SK-N-SH treated with all-trans-retinoic acid at 6 μM for 48 hours (cell line): ENCODE results near the gene CHSY1.

Source experiments
- ATAC-seq: fragments of 200-7000 bp; cut with Tn5 transposase; 3 replicates; pipeline ENCODE4 v1.9.1; 2020; ENCODE audit warnings: mild to moderate bottlenecking, moderate library complexity
- ARNTL ChIP-seq: fragments of 450-650 bp; formaldehyde crosslinking; IDR thresholded peaks from 2 replicates; pipeline ENCODE4 v1.5.0; 2020; ENCODE audit warnings: low read depth, mild to moderate bottlenecking, moderate library complexity, borderline replicate concordance
- BACH2 ChIP-seq: fragments of 250-450 bp; sonication (Bioruptor Pico); IDR thresholded peaks from 2 replicates; pipeline ENCODE4 v1.9.0; 2021; ENCODE audit warnings: mild to moderate bottlenecking, borderline replicate concordance
- CSDC2 ChIP-seq: fragments of 250-450 bp; sonication (Bioruptor Pico); IDR thresholded peaks from 2 replicates; pipeline ENCODE4 v1.5.0; 2020; ENCODE audit warnings: mild to moderate bottlenecking, moderate library complexity
- ISL1 ChIP-seq: fragments of 250-450 bp; sonication (Bioruptor Pico); IDR thresholded peaks from 2 replicates; pipeline ENCODE4 v2.1.2; 2022; ENCODE audit warnings: mild to moderate bottlenecking, moderate library complexity
- OSR1 ChIP-seq: fragments of 250-450 bp; sonication (Bioruptor Pico); IDR thresholded peaks from 2 replicates; pipeline ENCODE4 v1.8.0; 2022; ENCODE audit warnings: moderate library complexity, mild to moderate bottlenecking, inconsistent platforms
- PPARA ChIP-seq: fragments of 250-450 bp; sonication (Bioruptor Pico); IDR thresholded peaks from 2 replicates; pipeline ENCODE4 v1.5.0; 2020; ENCODE audit warnings: mild to moderate bottlenecking, borderline replicate concordance
- RARB ChIP-seq: fragments of 250-450 bp; sonication (Bioruptor Pico); IDR thresholded peaks from 2 replicates; pipeline ENCODE4 v1.8.0; 2021; ENCODE audit warnings: mild to moderate bottlenecking, moderate library complexity
- SNAI2 ChIP-seq: fragments of 250-450 bp; sonication (Bioruptor Pico); IDR thresholded peaks from 2 replicates; pipeline ENCODE4 v1.5.0; 2020; ENCODE audit warnings: mild to moderate bottlenecking, moderate library complexity
- TCF4 ChIP-seq: fragments of 250-450 bp; sonication (Bioruptor Pico); IDR thresholded peaks from 2 replicates; pipeline ENCODE4 v1.8.0; 2021; ENCODE audit warnings: mild to moderate bottlenecking, moderate library complexity, borderline replicate concordance
- TOX ChIP-seq: fragments of 250-450 bp; sonication (Bioruptor Pico); IDR thresholded peaks from 2 replicates; pipeline ENCODE4 v1.8.0; 2021; ENCODE audit warnings: mild to moderate bottlenecking, moderate library complexity, borderline replicate concordance
- ZC3H10 ChIP-seq: fragments of 250-450 bp; sonication (Bioruptor Pico); IDR thresholded peaks from 2 replicates; pipeline ENCODE4 v1.5.1; 2021; ENCODE audit warnings: mild to moderate bottlenecking, moderate library complexity
- ZFP3 ChIP-seq: fragments of 250-450 bp; sonication (Bioruptor Pico); IDR thresholded peaks from 2 replicates; pipeline ENCODE4 v1.5.0; 2020; ENCODE audit warnings: mild to moderate bottlenecking, moderate library complexity
- ZFP30 ChIP-seq: fragments of 450-650 bp; formaldehyde crosslinking; IDR thresholded peaks from 2 replicates; pipeline ENCODE4 v1.5.0; 2022; ENCODE audit warnings: mild to moderate bottlenecking, moderate library complexity
- ZNF565 ChIP-seq: fragments of 450-650 bp; formaldehyde crosslinking; conservative IDR thresholded peaks from 2 replicates; pipeline ENCODE4 v1.5.0; 2020; ENCODE audit warnings: low read depth, mild to moderate bottlenecking, moderate library complexity
- ZNF70 ChIP-seq: fragments of 450-650 bp; formaldehyde crosslinking; IDR thresholded peaks from 2 replicates; pipeline ENCODE4 v1.5.0; 2020; ENCODE audit warnings: mild to moderate bottlenecking, moderate library complexity
- ZNF8 ChIP-seq: fragments of 450-650 bp; formaldehyde crosslinking; IDR thresholded peaks from 2 replicates; pipeline ENCODE4 v1.5.0; 2020; ENCODE audit warnings: mild to moderate bottlenecking, moderate library complexity
- TF ChIP-seq, protein P1 (sequence below): fragments of 250-450 bp; sonication (Bioruptor Pico); IDR thresholded peaks from 2 replicates; pipeline ENCODE4 v1.5.1; 2020; ENCODE audit warnings: low read depth, mild to moderate bottlenecking, moderate library complexity
- TF ChIP-seq, protein P2 (sequence below): fragments of 250-450 bp; sonication (Bioruptor Pico); IDR thresholded peaks from 2 replicates; pipeline ENCODE4 v1.5.1; 2021; ENCODE audit warnings: mild to moderate bottlenecking, moderate library complexity
- TF ChIP-seq, protein P3 (sequence below): fragments of 250-450 bp; sonication (Bioruptor Pico); IDR thresholded peaks from 2 replicates; pipeline ENCODE4 v1.8.0; 2020; ENCODE audit warnings: mild to moderate bottlenecking, moderate library complexity, borderline replicate concordance
- TF ChIP-seq, protein P4 (sequence below): fragments of 250-450 bp; sonication (Bioruptor Pico); IDR thresholded peaks from 2 replicates; pipeline ENCODE4 v1.5.0; 2020; ENCODE audit warnings: mild to moderate bottlenecking, moderate library complexity
- TF ChIP-seq, protein P5 (sequence below): fragments of 250-450 bp; sonication (Bioruptor Pico); IDR thresholded peaks from 2 replicates; pipeline ENCODE4 v1.8.0; 2021; ENCODE audit warnings: low read depth, mild to moderate bottlenecking, moderate library complexity, borderline replicate concordance

CHSY1 gene

DNA sequence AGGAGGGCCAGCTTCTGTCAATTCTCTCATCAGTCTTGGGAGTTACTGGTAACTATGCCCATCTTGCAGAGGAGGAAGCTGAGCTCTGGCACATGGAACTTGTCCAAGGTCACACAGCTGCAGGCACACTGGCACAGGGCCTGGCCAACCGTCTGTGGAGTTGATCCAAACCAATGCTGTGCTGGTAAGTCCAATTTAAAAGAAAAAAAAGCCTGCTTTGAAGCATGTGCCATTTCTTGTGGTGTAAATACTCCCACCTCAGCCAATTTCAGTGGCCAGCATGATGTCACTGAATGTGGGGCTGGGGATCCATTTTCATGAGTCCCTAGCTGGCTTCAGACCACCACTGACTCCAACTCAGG lies 83.4 kb downstream of the CHSY1 start:
- no peak for ATAC-seq
- TF ChIP-seq RARB (CRISPR knock-in tag) (no peak), BACH2 (CRISPR knock-in tag) (no peak), ZFP30 (CRISPR knock-in tag) (no peak)
- TF ChIP-seq, protein P1, sequence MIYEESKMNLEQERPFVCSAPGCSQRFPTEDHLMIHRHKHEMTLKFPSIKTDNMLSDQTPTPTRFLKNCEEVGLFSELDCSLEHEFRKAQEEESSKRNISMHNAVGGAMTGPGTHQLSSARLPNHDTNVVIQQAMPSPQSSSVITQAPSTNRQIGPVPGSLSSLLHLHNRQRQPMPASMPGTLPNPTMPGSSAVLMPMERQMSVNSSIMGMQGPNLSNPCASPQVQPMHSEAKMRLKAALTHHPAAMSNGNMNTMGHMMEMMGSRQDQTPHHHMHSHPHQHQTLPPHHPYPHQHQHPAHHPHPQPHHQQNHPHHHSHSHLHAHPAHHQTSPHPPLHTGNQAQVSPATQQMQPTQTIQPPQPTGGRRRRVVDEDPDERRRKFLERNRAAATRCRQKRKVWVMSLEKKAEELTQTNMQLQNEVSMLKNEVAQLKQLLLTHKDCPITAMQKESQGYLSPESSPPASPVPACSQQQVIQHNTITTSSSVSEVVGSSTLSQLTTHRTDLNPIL (CRISPR knock-in tag) = no peak

DNA sequence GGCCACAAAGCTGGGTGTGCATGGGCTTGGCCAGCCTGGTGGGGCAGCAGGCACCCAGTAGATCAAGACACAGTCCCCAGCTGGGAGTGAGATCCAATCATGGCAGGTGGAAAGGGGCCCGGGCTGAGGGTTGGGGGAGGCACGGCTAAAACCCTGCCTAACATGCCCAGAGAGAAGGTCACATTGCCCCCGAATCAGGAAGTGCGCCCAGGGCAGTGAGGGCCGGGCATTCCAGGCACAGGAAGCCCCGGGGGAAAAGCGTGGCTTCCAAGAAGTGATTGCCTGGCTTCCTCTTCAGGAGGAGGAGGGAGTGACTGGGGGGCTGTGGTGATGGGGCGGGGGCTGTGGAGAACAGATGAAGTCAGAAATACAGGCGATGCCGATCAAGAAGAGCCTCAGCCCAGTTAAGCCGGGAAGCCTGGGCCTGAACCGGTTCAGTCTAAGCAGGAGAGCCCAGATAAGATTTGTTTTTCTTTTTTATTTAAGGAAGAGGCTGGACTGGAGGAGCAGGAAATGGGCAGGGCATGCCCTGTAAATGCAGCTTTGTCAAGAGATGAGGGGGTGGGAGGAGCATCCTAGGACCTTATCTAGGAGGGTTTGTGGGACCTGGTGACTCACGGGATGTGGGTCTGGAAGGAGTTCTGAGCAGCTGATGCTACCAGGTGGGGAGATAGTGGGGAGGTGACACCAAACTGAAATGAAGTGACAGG lies 83.9 kb downstream of the CHSY1 start:
- no peak; the same call in 2 of the 3 replicates for ATAC-seq
- TF ChIP-seq OSR1 (CRISPR knock-in tag) (no peak), SNAI2 (CRISPR knock-in tag) (no peak), ZC3H10 (CRISPR knock-in tag) (no peak), CSDC2 (CRISPR knock-in tag) (no peak), PPARA (no peak)
- TF ChIP-seq, protein P2, sequence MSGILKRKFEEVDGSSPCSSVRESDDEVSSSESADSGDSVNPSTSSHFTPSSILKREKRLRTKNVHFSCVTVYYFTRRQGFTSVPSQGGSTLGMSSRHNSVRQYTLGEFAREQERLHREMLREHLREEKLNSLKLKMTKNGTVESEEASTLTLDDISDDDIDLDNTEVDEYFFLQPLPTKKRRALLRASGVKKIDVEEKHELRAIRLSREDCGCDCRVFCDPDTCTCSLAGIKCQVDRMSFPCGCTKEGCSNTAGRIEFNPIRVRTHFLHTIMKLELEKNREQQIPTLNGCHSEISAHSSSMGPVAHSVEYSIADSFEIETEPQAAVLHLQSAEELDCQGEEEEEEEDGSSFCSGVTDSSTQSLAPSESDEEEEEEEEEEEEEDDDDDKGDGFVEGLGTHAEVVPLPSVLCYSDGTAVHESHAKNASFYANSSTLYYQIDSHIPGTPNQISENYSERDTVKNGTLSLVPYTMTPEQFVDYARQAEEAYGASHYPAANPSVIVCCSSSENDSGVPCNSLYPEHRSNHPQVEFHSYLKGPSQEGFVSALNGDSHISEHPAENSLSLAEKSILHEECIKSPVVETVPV (CRISPR knock-in tag) = no peak
- TF ChIP-seq, protein P3, sequence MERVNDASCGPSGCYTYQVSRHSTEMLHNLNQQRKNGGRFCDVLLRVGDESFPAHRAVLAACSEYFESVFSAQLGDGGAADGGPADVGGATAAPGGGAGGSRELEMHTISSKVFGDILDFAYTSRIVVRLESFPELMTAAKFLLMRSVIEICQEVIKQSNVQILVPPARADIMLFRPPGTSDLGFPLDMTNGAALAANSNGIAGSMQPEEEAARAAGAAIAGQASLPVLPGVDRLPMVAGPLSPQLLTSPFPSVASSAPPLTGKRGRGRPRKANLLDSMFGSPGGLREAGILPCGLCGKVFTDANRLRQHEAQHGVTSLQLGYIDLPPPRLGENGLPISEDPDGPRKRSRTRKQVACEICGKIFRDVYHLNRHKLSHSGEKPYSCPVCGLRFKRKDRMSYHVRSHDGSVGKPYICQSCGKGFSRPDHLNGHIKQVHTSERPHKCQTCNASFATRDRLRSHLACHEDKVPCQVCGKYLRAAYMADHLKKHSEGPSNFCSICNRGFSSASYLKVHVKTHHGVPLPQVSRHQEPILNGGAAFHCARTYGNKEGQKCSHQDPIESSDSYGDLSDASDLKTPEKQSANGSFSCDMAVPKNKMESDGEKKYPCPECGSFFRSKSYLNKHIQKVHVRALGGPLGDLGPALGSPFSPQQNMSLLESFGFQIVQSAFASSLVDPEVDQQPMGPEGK = no peak
- TF ChIP-seq, all 23 proteins: peak for 0

DNA sequence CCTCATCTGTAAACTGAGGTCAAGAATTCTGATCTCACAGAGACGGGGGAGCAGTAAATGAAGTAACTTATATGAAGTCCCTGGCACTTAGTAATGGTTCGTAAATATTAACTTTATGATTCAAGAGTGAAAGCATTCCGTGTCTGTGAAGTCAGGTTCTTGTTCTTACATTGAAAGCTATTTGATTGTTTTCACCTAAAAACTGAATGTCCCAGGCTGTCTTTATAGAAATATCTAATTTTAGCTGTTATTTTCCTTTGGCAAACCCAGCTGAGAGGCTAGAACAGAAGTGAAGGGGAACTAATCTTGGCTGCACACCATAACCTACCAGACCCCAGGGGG lies 84.5 kb downstream of the CHSY1 start:
- TF ChIP-seq, protein P4, sequence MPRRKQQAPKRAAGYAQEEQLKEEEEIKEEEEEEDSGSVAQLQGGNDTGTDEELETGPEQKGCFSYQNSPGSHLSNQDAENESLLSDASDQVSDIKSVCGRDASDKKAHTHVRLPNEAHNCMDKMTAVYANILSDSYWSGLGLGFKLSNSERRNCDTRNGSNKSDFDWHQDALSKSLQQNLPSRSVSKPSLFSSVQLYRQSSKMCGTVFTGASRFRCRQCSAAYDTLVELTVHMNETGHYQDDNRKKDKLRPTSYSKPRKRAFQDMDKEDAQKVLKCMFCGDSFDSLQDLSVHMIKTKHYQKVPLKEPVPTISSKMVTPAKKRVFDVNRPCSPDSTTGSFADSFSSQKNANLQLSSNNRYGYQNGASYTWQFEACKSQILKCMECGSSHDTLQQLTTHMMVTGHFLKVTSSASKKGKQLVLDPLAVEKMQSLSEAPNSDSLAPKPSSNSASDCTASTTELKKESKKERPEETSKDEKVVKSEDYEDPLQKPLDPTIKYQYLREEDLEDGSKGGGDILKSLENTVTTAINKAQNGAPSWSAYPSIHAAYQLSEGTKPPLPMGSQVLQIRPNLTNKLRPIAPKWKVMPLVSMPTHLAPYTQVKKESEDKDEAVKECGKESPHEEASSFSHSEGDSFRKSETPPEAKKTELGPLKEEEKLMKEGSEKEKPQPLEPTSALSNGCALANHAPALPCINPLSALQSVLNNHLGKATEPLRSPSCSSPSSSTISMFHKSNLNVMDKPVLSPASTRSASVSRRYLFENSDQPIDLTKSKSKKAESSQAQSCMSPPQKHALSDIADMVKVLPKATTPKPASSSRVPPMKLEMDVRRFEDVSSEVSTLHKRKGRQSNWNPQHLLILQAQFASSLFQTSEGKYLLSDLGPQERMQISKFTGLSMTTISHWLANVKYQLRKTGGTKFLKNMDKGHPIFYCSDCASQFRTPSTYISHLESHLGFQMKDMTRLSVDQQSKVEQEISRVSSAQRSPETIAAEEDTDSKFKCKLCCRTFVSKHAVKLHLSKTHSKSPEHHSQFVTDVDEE = no peak
- no peak for TF ChIP-seq ZNF70 (CRISPR knock-in tag)
- TF ChIP-seq, protein P1 (CRISPR knock-in tag) = no peak
- no peak for ATAC-seq

DNA sequence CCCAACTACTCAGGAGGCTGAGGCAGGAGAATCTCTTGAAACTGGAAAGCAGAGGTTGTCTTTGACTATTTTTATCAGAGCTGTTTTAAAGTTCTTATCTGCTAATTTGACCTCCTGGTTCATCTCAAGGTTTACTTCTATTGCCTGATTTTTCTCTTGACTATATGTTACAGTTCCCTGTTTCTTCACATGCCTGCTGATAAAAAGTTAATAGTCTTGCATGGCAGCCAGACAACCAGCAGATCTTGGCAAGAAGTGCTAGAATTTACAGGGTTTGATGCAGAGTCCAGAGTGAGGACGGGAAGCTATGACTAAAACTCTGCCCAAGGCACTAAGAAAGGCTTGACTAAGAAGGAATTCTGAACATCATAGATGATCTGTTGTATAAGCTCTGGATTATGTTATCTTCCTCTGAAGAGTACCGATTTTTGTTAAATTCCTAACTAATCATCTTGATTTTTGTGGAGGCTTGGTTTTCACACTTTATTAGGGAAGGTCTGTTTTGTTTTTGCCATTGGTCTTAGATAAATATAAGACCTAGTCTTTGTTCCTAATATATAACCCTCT lies 85.9 kb downstream of the CHSY1 start:
- no peak for ATAC-seq

More for the DNA sequence above, 85.9 kb downstream of the CHSY1 start:
- TF ChIP-seq OSR1 (CRISPR knock-in tag) = no peak
- no peak for TF ChIP-seq ISL1
- TF ChIP-seq, protein P3 = no peak
- TF ChIP-seq ZNF8 = no peak
- TF ChIP-seq CSDC2 (CRISPR knock-in tag) = no peak
- no peak for TF ChIP-seq BACH2 (CRISPR knock-in tag)
- no peak for TF ChIP-seq ZFP30 (CRISPR knock-in tag)
- TF ChIP-seq ZNF565 (CRISPR knock-in tag) = no peak
- no peak for TF ChIP-seq ZFP3
- TF ChIP-seq ZNF70 (CRISPR knock-in tag) = no peak
- TF ChIP-seq, protein P5, sequence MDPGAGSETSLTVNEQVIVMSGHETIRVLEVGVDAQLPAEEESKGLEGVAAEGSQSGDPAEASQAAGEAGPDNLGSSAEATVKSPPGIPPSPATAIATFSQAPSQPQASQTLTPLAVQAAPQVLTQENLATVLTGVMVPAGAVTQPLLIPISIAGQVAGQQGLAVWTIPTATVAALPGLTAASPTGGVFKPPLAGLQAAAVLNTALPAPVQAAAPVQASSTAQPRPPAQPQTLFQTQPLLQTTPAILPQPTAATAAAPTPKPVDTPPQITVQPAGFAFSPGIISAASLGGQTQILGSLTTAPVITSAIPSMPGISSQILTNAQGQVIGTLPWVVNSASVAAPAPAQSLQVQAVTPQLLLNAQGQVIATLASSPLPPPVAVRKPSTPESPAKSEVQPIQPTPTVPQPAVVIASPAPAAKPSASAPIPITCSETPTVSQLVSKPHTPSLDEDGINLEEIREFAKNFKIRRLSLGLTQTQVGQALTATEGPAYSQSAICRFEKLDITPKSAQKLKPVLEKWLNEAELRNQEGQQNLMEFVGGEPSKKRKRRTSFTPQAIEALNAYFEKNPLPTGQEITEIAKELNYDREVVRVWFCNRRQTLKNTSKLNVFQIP = no peak
- TF ChIP-seq TOX = no peak
- no peak for TF ChIP-seq ARNTL (CRISPR knock-in tag)
- TF ChIP-seq TCF4 (CRISPR knock-in tag) = no peak
- TF ChIP-seq PPARA = no peak
- TF ChIP-seq, all 23 proteins: peak for 0
